ENCODE data around the gene ONECUT2.

DNA sequence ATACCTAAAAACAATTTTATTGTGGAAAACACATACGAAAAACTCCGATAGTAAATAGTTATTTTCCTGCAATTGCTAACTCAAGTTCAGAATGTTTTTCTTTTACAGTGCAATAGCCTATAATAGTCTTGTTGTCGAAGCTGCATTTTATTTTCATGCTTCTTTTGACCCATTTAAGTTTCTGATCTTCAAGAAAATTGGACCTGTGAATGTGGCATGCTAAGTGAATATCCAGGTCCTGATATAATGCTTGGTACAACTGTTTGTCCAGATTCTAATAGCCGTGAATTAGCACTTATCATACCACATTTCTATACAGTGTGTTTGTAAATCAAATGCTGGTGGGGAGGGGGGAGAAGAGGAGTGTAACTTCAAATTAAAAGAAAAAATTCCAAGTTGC lies 3.0 kb upstream of the ONECUT2 start:
- TF ChIP-seq CTCF (IDR thresholded peaks at IDR 0.05; ENCODE audit: low read length) (no peak), EZH2phosphoT487 (IDR thresholded peaks at IDR 0.05; ENCODE audit: low read length) (no peak)

Measured in MM.1S (cell line).